Activated CD8-positive, alpha-beta memory T cell treated with anti-CD3 and anti-CD28 coated beads, Interleukin-2, amount 50 U/mL, for 1 hour (primary cell): ENCODE results near the gene MEIS2.
"Not testable (repeated sequence)": the region's sequence is repeated elsewhere in the genome, so short reads cannot be mapped to it uniquely, and the experiment has no call there.

ENCODE experiments used
- DNase-seq: peaks from one replicate; pipeline ENCODE4 v3.0.0-alpha.2; 2020; ENCODE audit errors: extremely low read depth

The MEIS2 gene

DNA sequence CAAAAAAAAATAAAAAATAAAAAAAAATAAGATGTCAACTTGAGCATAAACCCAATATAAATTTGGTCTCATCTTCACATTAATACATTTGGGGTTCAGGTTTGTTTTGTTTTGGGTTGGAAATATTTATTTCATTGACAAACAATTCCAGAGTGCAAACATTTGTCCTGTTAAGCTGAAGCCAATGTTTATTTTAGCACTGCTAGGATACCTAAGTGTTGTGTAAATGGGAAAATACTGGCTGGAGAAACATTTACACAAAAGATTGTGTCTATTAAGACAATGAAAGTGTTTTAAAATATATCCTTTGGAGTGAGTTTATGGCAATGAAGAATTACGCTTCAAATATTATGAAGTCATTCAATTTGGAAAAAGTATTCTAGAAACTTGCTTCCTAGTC is 91.1 kb downstream of the MEIS2 start:
- no peak for DNase-seq

GRCh38 chr15:37008205-37008604 is 92.1 kb downstream of the MEIS2 start:
- DNase-seq = no peak

- no peak for DNase-seq
Measured at GRCh38 chr15:37007301-37007700, 93.0 kb downstream of the MEIS2 start.

GRCh38 chr15:37004981-37005735 is 95.2 kb downstream of the MEIS2 start:
- no peak for DNase-seq

DNA sequence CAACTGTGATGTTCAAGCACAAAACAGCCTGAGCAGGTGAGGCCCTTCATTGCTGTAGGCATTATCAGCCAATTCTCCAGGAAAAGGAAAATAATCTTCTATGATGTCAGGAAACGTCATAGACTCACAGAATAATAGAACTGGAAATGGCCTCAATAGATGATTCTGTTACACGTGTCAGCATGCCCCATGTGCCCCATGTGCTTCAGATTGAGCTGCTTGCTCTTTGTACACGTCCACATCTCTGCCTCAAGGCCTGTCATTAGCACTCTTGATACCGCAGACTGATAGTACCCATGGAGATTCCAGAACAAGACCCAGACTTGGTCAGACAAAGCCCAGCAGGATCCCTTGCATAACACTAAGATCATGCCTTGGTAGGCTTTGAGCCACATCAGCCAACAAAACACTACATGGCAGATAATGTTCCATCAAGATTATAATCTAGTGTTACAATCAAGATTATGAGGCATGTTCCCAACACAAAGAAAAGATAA is 95.9 kb downstream of the MEIS2 start:
- DNase-seq = no peak

GRCh38 chr15:37002041-37002672 is 98.2 kb downstream of the MEIS2 start:
- no peak for DNase-seq

DNA sequence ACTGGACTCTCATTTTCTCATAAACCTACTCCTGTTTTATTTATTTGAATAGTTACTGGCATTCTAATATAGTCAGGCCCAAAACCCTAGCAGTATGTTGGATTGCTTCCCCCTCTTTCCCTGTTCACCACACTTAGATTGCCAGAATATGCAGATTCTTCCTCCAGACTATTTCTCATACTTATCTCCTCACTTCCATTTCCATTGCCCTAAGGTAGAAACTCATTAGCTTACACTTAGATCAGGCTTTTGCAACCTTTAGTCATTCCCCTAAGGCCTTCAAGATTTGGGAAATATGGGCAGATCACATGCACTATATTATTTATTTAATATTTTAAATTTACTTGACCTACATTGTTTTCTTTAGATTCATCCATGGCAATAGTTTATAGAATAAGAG is 98.9 kb downstream of the MEIS2 start:
- no peak for DNase-seq

- no peak for DNase-seq
Measured at GRCh38 chr15:36999778-37000177, 100.6 kb downstream of the MEIS2 start.

DNA sequence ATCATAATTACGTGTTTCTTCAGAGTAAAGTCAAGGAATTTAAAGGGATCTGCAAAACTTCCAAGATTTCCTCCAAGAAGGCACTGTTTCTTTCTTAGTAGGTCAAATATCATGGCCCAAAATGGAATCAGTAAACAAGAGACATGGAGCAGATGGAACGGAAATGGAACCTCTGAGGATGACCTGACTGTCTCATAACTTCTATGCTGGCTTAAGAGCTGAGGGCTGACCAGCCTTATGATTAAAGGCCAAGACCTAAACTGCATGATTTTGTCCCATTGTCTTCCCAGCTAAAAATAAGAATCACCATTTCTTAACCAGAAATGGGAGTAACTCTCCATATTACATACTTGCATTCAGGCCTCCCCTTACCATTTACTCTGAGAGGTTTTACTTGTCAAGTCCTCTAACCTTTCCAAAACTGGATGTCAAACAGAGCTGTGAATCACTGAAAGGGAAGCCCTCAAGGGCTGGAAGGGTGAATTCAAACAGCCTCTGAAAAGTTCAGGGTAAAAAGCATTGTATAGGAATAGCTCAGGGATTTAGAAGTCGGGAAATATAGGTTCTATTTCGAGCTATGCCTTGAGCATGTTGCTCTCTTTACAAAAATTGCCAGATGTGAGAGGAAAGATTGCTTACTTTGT is 103.7 kb downstream of the MEIS2 start:
- DNase-seq = no peak

DNA sequence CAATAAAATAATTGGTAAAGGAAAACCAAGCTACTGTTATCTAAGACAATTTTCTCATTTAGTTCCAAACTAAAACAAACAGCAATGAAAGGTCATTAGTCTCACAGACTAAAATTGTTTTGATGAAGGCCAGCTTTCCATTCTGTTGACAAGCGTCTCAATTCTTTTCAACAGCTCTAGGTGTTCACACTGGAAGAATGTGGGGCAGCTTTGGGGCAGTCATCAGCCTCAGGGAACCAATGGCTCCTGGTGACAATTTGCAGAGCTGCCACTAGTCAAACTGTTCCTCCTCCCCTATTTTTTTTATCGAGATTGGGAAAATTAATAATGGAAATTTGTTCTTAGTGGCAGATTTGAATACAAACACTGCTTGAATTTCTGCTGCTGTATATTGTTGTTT is 104.2 kb downstream of the MEIS2 start:
- no peak for DNase-seq

GRCh38 chr15:36994790-36995189 is 105.6 kb downstream of the MEIS2 start:
- no peak for DNase-seq

GRCh38 chr15:36992454-36992853 is 107.9 kb downstream of the MEIS2 start:
- DNase-seq = no peak

DNA sequence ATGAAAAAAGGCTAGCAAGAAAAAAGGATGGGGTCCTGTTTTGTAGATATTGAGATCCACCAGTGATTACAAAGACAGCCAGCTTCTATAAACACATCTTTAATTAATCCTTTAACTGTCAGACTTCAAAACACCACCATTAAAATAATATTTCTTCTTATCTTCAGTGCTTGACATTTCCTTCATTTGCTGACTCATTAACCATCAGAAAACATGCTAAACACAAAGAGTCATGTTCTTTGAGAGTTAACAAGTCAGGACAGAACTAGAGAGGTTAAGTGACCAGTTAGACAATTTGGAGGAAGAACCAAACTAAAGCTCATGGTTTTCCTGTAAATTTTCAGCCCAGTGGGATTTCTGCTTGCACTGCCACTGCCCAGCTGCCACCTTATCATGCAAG is 111.4 kb downstream of the MEIS2 start:
- DNase-seq = no peak

DNA sequence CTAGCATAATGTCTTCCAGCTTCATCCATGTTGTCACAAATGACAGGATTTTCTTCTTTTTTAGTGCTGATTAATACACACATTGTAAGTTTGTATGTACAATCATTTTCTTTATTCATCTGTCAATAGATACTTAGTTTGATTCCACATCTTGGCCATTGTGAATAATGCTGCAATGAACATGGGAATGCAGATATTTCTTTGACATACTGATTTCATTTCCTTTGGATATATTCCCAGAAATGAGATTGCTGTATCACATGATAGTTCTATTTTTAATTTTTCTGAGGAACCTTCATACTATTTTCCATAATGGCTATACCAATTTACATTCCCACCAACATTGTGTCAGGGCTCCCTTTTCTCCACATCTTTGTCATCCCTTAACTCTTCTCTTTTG is 117.9 kb downstream of the MEIS2 start:
- DNase-seq = no peak

- DNase-seq = not testable (repeated sequence)
Measured at GRCh38 chr15:36980281-36980680, 120.1 kb downstream of the MEIS2 start.

- no peak for DNase-seq
Measured at GRCh38 chr15:36978625-36979024, 121.7 kb downstream of the MEIS2 start.

DNA sequence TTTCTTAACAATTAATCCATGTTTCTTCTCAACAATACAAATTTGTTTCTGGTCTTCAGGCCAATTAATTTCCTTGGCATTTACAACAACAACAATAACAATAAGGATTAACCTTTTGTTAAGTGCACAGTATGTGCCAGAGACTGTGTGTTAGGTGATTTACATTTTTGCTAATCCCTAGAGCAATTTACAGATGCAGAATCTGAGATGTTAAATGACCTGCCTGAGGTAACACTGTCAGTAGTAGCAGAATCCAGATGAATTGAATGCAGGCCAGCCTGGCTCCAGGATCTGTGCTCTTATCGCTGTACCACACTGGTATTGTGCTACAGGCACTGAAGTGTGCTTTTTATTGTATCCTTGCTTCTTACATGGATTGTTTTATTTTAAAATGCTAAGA is 122.2 kb downstream of the MEIS2 start:
- no peak for DNase-seq

DNA sequence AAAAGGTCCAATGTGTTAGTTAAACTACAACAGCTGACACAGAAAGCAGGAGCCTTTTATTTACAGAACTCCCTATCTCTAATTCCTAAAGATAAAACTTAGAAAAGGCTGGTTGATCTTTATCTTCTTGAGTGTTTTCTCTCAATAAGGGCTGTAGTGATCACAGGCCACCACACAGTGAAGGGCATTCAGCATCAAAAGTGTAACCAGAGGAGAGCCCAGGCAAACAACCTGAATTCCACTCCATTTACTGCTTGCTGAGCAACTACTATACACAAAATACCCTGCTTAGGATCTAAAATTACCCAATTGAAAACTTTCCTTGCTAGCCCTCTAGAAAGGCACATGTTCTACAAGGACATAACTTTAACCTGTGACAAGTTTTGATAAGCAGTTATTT is 122.7 kb downstream of the MEIS2 start:
- no peak for DNase-seq

DNA sequence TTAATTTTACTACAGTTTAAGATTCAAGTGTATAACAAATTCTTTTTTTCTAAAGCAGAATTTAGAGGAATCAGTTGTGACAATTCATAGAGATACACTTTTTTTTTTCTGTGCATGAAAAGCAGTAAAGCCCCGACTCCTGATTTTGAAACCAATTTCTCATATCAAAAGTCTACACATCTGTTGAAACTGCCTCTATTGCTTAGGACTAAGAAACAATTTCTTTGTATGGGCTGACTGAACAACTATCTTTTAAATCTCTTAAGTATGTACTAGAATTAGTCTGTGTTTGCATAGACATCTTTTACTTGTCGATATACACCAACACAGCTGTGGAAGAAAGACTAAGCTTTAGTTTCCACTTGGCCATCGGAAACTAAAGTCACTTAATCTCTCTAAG is 127.6 kb downstream of the MEIS2 start:
- no peak for DNase-seq

DNA sequence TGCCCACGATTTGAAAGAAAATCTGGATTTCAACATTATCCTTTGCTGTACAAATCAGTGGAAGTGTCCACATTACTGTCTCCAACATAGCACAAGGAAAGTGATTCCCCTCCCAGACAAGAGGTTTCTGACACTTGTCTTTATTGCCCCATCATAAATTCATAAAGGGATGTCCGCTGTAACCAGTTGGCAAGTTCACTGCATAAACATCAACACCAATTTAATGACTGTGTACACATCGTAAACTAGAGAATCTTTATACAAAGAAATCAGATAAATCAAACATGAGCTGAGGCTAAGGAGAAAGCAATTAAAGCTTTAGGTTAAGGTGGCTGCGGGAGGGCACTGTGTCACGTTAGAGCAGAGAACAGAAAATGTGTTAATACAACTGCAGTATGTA is 129.8 kb downstream of the MEIS2 start:
- no peak for DNase-seq

- DNase-seq = no peak
Measured at GRCh38 chr15:36967929-36968328, 132.4 kb downstream of the MEIS2 start.

DNA sequence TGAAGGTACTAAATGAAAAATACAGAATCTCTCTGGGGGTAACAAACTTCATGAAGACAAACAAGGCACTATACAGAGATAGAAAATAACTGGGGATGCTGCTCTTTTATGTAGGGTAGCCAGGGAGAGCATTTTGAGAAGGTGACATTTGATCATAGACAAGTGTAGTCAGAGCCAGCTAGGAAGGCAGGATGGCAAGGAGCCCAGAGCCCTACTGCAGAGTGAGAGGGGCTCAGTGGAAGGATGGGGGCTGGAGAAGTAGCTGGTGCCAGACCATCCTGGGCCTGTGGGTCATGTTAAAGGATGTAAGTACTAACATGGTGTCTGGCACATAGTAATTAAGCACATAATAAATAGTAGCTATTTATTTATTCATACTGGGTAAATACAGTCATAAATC is 133.6 kb downstream of the MEIS2 start:
- no peak for DNase-seq
